Stimulated activated CD4-positive, alpha-beta T cell treated with anti-CD3 and anti-CD28 coated beads, Interleukin-15, amount 100 ng/mL, for 48 hours (primary cell): ENCODE measurements around the gene RTBDN.
A peak's percentile ranks its signal among the peaks of the same experiment; 100 is the strongest.

Experiments used
- DNase-seq, 2 donors: peaks; one replicate each; pipeline ENCODE4 v3.0.0-alpha.2; 2020; ENCODE audit warnings: low read depth in 2 of 2

Gene RTBDN

GRCh38 chr19:12834566-12834943, at the start of gene RTBDN:
RTBDN (minus strand) TSS chr19:12834579; CDS start chr19:12829979, 4,600 bp downstream.
- no peak for DNase-seq

- no peak for DNase-seq
These were observed 48.2 kb upstream of the RTBDN start for GRCh38 chr19:12882589-12882988.

- DNase-seq, result peak; percentile 84 to 92
These were observed 46.9 kb upstream of the RTBDN start, which contains the start of gene DNASE2 for GRCh38 chr19:12881172-12881808. DNASE2 (minus strand) TSS chr19:12881449; CDS start chr19:12881375, 74 bp downstream.

- DNase-seq, result no peak
These were observed 46.3 kb upstream of the RTBDN start for GRCh38 chr19:12880551-12881171.

- no peak for DNase-seq
These were observed 40.7 kb upstream of the RTBDN start for GRCh38 chr19:12875086-12875485.

- DNase-seq, result no peak
These were observed 39.7 kb upstream of the RTBDN start for GRCh38 chr19:12873891-12874745.

- DNase-seq, result peak; percentile 54 to 76
These were observed 38.8 kb upstream of the RTBDN start for GRCh38 chr19:12872941-12873890.

- DNase-seq, result no peak
These were observed 37.9 kb upstream of the RTBDN start for GRCh38 chr19:12872255-12872654.

GRCh38 chr19:12871681-12872080, 37.3 kb upstream of the RTBDN start:
- DNase-seq, result no peak

GRCh38 chr19:12868540-12869112, 34.2 kb upstream of the RTBDN start:
- DNase-seq, result no peak

GRCh38 chr19:12867120-12868099, 33.0 kb upstream of the RTBDN start:
- peak; percentile 56 to 60 for DNase-seq

- no peak for DNase-seq
These were observed 32.2 kb upstream of the RTBDN start for GRCh38 chr19:12866416-12867119.

GRCh38 chr19:12865746-12866415, 31.5 kb upstream of the RTBDN start:
- no peak for DNase-seq

GRCh38 chr19:12864721-12865715, 30.6 kb upstream of the RTBDN start:
- no peak for DNase-seq

- no peak for DNase-seq
These were observed 29.8 kb upstream of the RTBDN start for GRCh38 chr19:12864143-12864542.

- DNase-seq, result no peak
These were observed 25.2 kb upstream of the RTBDN start for GRCh38 chr19:12859546-12859945.
